AG09319 (cell line): ENCODE results near the gene DMRTB1.

Experiments
- DNase-seq: peaks from one replicate; pipeline ENCODE4 v3.0.0-alpha.2; 2010; ENCODE audit warnings: low read depth; ENCODE audit errors: extremely low read depth
- CTCF ChIP-seq: IDR thresholded peaks from 2 replicates; pipeline ENCODE4 v1.5.1; 2011; ENCODE audit warnings: low read depth, mild to moderate bottlenecking, inconsistent platforms, low read length, moderate library complexity

Gene DMRTB1

GRCh38 chr1:53473463-53473862 is 14.3 kb downstream of the DMRTB1 start:
- peak; percentile 40 for TF ChIP-seq CTCF

GRCh38 chr1:53475664-53476063 is 16.5 kb downstream of the DMRTB1 start:
- DNase-seq, result no peak
- TF ChIP-seq CTCF, result no peak

More at GRCh38 chr1:53473463-53473862, 14.3 kb downstream of the DMRTB1 start:
- DNase-seq, result no peak

- no peak for TF ChIP-seq CTCF
- no peak for DNase-seq
Measured at GRCh38 chr1:53476579-53476978, 17.4 kb downstream of the DMRTB1 start.

- TF ChIP-seq CTCF, result no peak
Measured at GRCh38 chr1:53477651-53478501, 18.7 kb downstream of the DMRTB1 start.

GRCh38 chr1:53478502-53478818 is 19.3 kb downstream of the DMRTB1 start:
- TF ChIP-seq CTCF, result no peak
- no peak for DNase-seq

More at GRCh38 chr1:53477651-53478501, 18.7 kb downstream of the DMRTB1 start:
- DNase-seq, result no peak

GRCh38 chr1:53480678-53481077 is 21.5 kb downstream of the DMRTB1 start:
- no peak for DNase-seq
- TF ChIP-seq CTCF, result no peak

GRCh38 chr1:53481456-53481855 is 22.3 kb downstream of the DMRTB1 start:
- no peak for DNase-seq
- TF ChIP-seq CTCF, result no peak
